Measurements from ENCODE around the gene LBR. TPM values are rescaled to one million over a fixed set of nuclear protein-coding genes. Genes with fewer than 3 reads are reported as not detected.

Gene LBR
- total RNA-seq, 1 donor from 2014 or later = 51.7 TPM

GRCh38 chr1:225471453-225472301, 43.8 kb upstream of the LBR start:
- no peak overlapping the region for H3K4me3 ChIP-seq (ENCODE audit: low read depth, low read length)
- DNase-seq (ENCODE audit: low read depth) = no peak
- TF ChIP-seq CTCF (conservative IDR thresholded peaks at IDR 0.05; ENCODE audit: low read depth, low read length) = no peak

- no peak for DNase-seq (ENCODE audit: low read depth)
- no peak overlapping the region for H3K4me3 ChIP-seq (ENCODE audit: low read depth, low read length)
- TF ChIP-seq CTCF (conservative IDR thresholded peaks at IDR 0.05; ENCODE audit: low read depth, low read length) = no peak
Measured at GRCh38 chr1:225471109-225471452, 43.2 kb upstream of the LBR start.

- DNase-seq (ENCODE audit: low read depth) = no peak
- H3K4me3 ChIP-seq (ENCODE audit: low read depth, low read length) = no peak overlapping the region
- TF ChIP-seq CTCF (conservative IDR thresholded peaks at IDR 0.05; ENCODE audit: low read depth, low read length) = no peak
Measured at GRCh38 chr1:225470211-225471108, 42.6 kb upstream of the LBR start.

- no peak for TF ChIP-seq CTCF (conservative IDR thresholded peaks at IDR 0.05; ENCODE audit: low read depth, low read length)
- no peak overlapping the region for H3K4me3 ChIP-seq (ENCODE audit: low read depth, low read length)
- DNase-seq (ENCODE audit: low read depth) = no peak
Measured at GRCh38 chr1:225469051-225469450, 41.2 kb upstream of the LBR start.

GRCh38 chr1:225468270-225469020, 40.6 kb upstream of the LBR start:
- TF ChIP-seq CTCF (conservative IDR thresholded peaks at IDR 0.05; ENCODE audit: low read depth, low read length) = no peak
- DNase-seq (ENCODE audit: low read depth) = no peak
- no peak overlapping the region for H3K4me3 ChIP-seq (ENCODE audit: low read depth, low read length)

GRCh38 chr1:225467193-225468020, 39.6 kb upstream of the LBR start:
- DNase-seq (ENCODE audit: low read depth) = no peak
- TF ChIP-seq CTCF (conservative IDR thresholded peaks at IDR 0.05; ENCODE audit: low read depth, low read length) = no peak
- no peak overlapping the region for H3K4me3 ChIP-seq (ENCODE audit: low read depth, low read length)
